Dermis blood vessel endothelial cell (primary cell): ENCODE measurements around the gene CHN2. TPM values are rescaled to one million over a fixed set of nuclear protein-coding genes. Genes with fewer than 3 reads are reported as not detected.
A peak's percentile ranks its signal among the peaks of the same experiment; 100 is the strongest.

Source experiments
- DNase-seq: peaks from one replicate; pipeline ENCODE4 v3.0.0; 2010
- total RNA-seq: library from RNA; depleted of rRNA; stranded (reverse); fragments of >200 nt; gene quantifications from 2 replicates; pipeline ENCODE4 v1.2.3, GENCODE V29; 2014

The CHN2 gene
- total RNA-seq, result 1.1 and 6.5 TPM in 2 replicates

DNA sequence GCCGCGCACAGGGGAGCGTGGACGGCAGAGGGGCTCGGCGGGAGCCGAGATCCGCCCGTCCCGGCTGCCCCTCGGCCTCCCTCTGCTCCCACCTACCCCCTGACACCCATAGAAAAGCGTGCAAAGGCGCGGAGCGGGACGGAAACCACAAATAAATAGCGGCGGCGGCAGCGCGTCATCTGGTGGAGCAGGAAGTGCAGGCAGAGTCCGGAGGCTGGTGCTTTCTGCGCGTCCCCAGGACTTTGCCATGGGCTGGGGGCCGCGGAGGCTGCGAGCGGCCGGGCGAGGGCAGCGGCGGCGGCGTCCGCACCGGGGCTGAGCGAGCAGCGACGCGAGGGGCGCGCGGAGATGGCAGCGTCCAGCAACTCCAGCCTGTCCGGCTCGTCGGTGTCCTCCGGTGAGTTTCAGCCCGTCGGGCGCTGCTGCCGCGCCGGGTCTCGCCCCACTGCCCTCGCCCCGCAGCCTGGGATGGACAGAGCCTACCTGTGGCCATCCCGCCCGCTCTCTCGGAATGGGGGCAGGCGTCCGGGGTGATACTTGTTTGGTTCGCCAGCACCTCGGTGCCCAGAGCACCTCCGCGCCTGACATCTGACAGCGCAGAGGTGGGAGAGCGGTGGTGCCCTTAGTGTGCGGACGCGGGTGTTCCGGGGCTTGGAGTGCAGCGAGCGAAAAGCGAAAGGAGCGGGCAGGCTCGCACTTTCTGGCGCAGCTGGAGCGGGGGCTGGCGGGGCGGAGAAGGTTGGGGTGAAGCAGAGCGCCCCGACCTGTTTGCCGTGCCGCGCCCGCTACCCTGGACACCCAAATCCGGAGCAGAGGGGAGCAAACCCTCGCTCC is at the start of gene CHN2:
TSS of gene CHN2 (plus strand) at position 182 of the 834 bp plus-strand sequence.
- peak; percentile 32 for DNase-seq

DNA sequence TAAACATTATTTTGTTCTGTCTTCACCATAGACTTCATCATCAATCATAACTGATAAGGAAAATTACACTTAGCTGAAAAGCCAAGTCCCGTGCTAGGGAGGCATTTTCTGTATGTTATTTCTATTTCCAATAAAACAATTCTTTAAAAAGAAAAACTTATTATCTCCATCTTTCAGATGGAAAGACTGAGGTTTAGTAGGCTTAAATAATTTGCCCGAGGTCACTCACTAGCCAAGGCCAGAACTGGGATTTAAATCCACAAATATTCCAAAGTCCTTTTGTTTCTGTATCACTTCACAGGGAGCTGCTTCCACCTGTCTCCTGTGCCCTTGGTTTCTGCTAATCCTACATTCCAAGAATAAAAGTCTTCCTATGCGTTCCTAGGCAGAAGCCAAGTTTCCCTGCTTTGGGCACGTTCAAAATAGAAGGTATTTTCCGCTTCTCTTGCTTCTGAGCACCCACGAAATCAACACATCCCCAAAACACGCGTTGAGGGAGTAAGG is 49.0 kb upstream of the CHN2 start:
- DNase-seq, result no peak

DNA sequence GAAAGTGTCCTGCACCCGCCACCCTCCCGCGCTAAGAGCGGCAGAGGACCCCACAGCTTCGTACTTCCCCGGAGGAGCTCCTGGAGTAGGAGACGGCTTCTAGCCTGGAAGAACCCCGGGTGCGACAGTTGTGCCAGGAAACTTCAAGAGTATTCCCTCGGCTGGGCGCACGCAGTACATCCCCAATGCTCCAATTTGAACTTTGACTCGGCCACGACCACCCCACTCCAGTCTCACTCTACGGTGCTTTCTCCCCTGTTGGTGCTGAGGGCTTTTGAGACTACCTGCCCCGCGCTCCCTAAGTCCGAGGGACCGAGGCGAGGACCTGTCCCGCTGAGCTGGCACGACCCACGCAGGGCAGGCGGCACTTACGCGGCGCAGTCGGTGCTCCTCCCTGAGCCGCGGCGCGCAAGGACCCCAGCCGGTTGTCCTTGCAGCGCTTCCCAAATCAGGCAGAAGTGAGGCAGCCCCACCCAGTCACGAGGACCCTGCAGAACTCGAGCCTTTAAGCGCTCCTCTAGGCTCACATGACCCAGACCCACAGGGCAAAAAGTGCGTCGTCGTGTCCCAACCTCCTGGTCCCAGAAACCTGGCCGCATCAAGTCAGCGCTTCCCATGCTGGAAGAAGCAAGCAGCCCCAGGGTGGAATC is 48.4 kb upstream of the CHN2 start, which contains the start of gene CPVL:
TSS of gene CPVL (minus strand) at position 481 of the 650 bp plus-strand sequence. CDS start 25,476 bp downstream, outside the sequence.
- DNase-seq, result no peak

DNA sequence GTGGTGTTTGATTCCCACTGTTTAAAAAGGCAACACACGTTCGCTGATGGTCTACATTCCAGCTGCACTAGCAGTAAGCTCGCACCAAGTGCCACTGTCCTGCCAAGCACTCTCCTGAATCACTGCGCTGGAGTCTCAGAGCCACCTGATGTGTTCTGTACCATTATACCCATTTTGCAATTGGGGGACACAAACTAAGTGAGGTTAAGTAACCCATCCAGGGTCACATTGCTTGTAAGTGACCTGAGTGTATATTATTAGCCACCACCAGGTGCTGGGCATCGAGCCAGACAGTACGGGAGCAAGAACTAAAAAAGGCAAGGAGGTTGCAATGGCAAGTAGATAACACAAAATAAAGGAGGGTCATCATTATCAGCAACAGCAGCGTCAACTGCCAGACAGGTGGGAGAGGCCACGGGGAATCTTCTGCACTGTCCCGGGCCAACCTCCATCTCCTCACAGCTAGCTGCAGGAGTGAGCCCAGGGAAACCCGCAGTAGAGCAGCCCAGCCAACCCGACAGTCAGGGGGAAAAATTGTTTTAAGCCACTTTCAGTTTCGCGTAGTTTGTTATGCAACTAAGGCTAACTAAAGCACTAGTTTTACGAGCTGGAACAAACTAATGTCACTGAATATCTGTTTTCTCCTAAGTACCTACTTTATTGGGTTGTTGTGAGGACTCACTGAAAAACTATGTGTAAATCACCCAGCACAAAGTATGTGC is 47.5 kb upstream of the CHN2 start:
- no peak for DNase-seq

DNA sequence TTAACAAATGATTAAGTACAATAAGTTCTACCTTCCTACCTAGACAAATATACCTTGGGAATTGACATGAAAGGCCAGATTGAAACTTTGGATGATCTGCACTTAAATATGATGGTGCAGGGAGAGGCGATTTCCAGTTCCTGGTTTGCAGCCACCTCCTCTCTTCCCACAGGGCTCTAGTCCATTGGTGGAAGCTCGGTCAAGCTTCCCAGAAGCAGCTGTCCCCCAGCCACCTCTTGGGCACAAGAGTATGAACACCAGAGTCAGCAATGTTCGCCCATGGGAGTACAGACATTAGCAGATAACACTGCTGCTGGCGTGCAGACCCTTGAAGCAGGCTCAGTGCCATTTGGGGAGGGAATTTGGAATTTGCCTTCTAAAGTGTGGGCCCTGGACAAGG is 46.8 kb upstream of the CHN2 start:
- DNase-seq, result no peak

DNA sequence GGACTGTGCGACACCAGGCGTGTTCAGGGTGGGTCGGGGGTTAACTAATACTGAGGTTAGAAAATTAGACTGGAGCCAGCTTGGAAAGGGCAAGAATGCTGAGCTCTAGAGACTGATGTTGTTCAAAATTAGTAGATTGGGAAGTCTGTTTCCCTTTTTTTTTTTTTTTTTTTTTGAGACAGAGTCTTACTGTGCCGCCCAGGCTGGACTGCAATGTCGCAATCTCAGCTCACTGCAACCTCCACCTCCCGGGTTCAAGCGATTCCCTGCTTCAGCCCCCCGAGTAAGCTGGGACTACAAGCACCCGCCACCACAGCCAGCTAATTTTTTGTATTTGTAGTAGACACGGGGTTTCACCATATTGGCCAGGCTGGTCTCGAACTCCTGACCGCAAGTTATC is 45.5 kb upstream of the CHN2 start:
- no peak for DNase-seq

DNA sequence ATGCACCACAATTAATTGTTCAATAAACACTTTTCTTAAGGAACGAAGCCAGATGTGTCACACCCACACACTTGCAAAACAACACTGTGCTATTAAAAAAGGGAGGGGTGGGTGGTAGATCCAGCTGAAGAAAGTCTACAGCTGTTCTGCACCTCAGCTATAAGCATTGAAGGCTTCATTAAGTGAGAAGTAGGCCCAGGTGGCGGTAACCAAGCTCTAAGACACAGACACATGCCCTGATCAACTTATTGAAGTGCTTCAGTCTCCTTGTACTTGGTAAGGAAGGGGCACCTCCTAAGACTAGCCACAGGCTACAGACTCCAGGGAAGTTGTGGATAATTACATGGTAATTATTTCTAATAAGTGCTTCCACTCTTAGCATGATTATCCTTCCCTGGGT is 43.7 kb upstream of the CHN2 start:
- DNase-seq, result no peak

DNA sequence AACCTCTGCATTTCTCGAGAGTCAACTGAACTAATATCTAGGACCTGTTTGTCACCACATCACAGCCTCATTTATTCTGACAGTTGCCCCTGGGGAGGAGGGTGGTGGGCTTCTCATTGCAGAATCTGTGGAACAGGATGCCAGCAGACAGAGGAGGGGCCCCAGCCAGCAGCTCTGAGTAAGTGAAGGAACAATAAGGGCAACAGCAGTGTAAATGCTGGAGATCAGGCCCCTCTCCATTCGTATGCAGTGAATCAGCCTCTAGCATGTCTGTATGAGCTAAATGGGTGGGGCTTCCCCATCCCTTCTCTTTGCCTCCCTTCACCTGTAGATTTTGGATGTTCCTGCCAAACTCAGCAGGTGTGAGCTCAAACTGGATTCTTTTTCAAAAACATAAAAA is 40.5 kb upstream of the CHN2 start:
- no peak for DNase-seq

DNA sequence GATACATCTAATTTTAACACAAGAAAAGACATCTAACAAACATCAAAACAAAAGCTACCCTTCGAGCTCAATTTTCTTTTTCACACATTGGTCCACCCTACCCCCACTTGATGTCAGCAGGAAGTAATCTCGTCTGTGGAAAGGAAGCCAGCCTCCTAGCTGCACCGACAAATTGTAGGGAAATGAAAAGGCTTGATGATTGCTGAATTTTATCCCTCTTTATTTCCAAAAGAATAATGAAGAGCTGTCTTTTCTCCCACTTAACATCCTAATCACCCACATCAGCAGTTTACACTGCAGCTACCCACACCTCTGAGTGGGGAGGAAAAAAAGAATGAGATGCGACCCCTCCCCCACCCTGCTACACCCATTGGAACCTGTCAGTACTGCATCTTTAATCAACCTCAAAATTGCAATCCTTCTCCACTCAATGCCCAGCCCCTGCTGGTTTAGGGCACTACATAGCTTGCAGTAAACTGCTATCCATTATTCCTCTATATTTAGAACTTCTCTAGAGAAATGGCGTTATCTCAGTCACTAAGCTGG is 37.6 kb upstream of the CHN2 start:
- no peak for DNase-seq

DNA sequence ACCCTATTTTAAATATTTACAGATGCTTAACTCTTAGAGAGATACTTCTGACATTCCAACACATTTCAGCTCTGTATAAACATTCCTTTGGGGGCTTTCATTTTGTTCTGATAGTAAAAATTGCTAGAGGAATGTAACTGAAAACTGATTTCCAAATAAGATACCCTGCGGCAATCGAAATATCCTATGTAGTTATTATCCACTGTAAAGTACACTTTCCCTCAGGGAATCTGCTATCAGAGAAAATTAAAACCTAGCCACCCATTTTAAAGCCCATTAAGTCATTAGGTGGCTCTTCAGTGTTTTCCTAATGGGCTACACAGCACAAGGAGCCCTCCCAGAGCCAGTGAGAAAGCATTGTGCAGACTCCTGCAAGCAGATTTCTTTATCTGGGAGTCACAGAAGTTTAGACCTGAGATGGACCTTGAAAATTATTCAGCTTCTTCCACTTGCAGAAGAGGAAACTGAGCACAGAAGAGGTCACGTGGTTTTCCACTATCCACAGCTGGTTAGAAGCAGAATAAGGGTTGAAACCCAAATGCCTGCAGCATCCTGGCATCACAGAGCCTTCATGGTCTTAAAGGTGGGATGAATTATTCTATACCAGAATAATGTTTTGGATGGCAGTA is 35.7 kb upstream of the CHN2 start:
- DNase-seq, result no peak

DNA sequence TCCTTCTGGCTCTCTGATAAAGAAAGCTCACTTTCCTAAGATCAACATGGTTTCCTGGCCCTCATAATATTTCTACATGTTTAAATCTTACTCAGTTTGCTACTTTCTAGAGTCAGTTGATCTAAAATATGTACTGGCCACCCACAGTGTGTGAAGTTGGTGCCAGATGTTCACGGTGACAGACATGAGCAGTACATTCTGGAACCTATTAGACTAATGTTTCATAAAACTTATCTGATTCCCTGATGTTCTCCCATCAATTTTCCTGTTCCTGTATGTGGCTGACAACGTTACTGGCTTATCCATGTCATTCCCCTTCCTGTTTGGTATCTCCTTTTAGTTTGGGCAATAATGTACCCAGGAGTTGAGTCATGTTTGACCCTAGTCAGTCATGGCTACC is 34.5 kb upstream of the CHN2 start:
- no peak for DNase-seq

DNA sequence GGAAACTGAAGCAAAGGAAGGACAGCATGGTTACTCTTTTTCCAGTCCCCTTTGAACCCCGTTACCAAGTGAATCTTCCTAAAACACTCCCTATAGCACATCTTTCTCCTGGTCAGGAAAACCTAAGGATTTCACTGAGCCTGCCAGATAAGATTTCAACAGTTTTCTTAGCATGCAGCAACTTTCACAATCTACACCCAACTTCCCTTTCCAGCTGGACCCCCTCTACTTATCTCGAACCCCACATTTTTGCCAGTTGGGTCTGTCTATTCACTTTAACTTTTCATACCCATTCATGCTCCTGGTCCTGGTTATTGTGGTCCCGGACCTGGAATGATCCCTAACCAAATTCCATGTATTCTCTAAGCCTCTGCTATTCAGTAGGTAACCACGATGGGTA is 33.3 kb upstream of the CHN2 start:
- no peak for DNase-seq

DNA sequence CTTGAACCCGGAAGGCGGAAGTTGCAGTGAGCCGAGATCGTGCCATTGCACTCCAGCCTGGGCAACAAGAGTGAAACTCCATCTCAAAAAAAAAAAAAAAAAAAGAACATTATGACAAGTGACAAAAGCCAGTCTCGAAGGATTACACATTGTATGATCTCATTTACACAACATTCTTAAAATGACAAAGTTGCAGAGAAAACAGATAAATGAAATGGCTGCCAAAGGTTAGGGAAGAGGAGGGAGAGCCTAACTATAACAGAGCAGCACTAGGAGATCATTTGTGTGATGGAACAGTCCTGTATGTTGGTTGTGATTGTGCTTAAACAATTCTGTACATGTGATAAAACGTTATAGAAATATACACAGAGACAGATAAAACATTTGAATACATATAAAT is 32.0 kb upstream of the CHN2 start:
- no peak for DNase-seq

DNA sequence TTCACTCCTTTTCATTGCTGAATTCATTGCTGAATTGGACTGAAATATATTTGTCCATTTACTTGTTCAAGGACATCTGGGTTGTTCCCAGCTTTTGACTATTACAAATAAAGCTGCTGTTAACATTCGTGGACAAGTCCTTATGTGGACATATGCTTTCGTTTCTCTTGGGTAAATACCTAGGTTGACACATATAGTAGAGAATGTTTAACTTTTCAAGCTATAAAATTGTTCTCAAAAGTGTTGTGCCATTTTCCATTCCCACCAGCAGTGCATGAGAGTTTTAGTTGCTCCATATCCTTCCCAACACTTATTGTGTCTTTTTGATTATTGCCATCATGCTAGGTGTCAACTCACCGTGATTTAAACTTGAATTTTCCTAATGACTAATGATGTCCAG is 30.7 kb upstream of the CHN2 start:
- no peak for DNase-seq

DNA sequence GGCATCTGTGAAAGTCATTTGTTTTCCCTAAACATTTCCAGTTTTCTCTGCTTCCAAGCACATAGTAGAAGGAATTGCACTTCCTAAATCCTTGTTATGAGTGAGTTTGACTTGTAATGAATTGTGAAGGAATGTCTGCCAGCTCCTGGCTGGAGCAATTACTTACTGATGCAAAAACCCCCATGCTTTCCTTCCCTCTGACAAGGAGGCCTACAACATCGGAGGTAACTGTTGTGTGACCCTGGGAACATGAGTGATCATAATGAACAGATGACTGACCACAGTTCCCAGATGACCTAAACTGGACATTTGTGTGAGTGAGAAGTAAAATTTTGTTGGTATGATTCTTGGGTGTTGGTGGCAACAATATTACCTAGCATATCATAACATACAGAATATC is 26.9 kb upstream of the CHN2 start:
- no peak for DNase-seq

DNA sequence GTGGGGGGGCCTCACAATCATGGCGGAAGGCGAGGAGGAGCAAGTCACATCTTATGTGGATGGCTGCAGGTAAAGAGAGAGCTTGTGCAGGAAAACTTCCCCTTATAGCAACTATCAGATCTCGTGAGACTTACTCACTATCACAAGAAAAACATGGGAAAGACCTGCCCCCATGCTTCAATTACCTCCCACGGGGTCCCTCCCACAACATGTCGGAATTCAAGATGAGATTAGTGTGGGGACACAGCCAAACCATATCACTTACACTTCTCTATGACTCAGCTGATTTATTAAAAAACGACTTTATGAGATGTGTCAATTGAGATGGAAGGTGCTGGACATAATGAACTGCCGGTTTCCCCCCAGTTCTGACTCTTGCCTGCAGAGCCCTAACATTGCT is 23.8 kb upstream of the CHN2 start:
- no peak for DNase-seq

DNA sequence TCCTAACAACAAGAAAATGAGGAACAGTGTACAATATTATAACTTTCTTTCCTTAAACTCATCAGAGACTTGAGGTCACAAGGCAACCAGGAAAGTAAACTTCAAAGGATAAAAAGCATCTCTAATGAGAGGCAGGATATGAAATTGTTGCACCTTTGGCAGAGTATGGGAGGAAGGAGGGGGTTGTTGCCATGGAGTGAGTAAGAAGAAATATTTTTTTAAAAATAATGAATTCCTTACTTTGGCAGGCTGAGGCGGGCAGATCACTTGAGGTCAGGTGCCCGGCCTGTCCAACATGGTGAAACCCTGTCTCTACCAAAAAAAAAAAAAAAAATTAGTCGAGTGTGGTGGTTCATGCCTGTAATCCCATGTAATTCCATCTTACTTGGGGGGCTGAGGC is 21.1 kb upstream of the CHN2 start:
- no peak for DNase-seq

DNA sequence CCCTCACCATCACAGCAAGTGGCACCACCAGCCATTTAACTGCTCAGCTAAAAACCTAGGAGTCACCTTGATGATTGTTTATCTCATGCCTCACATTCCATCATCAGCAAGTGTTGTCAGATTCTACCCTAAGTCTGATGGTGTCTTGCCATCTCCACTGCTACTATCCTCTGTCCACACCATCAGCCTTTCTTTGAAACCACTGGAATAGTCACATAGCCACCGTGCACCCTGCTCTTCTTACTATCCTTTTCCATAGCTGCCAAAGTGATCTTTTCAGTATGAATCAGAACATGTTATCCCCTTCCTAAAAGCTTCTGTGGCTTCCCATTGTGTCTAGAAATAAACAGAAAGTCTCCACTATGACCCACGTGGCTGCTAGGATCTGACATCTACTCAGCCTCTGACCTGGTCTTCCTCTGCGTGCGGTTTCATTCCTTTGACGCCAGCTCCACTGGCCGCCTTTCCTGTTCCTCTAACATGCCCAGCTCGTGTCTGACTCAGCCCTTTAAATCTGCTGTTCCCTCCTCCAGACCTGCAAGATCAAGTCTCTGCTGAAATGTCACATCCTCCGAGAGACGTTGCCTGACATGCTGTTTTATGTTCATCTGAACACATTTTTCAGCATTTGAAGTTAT is 16.5 kb upstream of the CHN2 start:
- peak; percentile 78 for DNase-seq

DNA sequence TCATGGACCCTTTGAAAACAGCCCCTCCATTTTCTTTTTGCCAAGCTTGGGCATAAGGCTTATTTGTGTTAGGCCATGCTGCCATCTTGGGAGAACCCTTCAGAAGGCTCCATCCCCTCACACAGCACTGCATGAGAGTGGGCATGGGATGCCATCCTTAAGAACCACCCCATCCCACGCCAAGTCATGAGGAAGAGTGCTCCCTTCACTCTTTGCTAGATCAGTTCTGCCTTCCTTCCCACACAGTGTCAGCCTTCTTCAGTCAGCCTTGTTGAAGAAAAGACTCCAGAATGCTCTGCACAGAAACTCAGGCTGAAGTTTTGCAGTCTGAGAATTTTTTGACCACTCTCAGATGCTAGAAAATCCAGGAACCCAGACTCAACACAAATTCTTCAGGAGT is 15.5 kb upstream of the CHN2 start:
- no peak for DNase-seq

DNA sequence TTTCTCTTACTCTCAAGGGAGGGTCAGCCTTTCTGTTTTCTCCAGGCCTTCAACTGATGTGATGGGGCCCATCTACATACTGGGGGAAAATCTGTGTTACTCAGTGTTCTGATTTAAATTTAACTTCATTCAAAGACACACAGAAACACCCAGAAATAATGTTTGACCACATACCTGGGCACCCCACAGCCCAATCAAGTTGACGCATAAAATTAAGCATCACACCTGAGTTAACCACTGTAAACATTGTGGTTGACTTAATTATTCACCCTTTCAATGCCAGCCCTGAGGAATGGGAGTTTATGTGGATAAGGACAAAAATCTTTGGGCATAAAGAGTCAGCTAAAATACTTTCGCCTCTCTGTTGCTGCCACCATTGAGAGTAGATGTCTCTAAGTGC is 10.0 kb upstream of the CHN2 start:
- DNase-seq, result no peak

DNA sequence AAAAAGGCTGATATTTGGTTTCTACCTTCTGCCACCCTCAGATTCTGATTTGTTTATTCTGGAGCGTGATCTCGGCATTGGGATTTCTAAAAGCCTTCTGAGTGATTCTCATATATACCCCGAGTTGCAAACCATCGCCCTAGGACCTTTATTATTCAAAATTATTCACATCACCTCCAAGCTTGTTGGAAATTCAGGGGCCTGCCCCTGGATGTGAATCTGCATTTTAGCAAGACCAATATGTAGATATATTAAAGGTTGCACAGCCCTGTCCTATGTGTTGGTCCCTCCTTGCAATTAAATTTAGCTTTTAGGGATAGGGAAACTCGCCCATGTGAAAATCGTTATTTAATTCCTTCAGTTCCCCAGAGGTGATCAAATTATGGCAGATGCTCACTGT is 9.0 kb upstream of the CHN2 start:
- no peak for DNase-seq

DNA sequence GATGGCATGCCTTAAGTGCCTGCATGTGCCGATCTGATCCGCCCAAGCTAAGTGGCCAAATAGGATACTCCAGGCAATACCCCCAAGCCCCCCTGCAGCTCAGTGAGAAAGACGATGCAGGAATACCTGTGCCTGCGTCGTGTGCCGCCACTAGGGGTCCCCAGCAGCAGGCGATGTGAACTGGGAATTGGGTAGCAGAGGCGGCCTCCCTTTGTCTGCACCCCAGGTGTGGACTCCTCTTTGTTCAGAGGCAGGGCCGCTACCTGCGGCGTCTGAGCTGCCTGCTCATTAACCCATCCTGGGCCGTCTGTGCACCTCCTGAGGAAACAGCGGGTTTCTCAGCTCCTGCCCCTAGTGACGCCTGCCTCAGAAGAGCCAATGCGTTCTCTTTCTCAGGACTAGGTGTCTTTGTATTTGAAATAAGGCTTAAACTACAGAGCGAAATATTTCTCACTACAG is 4.8 kb upstream of the CHN2 start:
- DNase-seq, result peak; percentile 64
